Ishikawa (cell line): ENCODE data around the gene FAM163A.

ENCODE experiments used
- CEBPB ChIP-seq: IDR thresholded peaks from 2 replicates; pipeline ENCODE4 v1.6.1; 2012
- CREB1 ChIP-seq: IDR thresholded peaks from 2 replicates; pipeline ENCODE4 v1.6.1; 2012; ENCODE audit warnings: low read depth
- EGR1 ChIP-seq: IDR thresholded peaks from 2 replicates; pipeline ENCODE4 v1.6.1; 2012
- EP300 ChIP-seq: IDR thresholded peaks from 2 replicates; pipeline ENCODE4 v1.6.1; 2012; ENCODE audit warnings: borderline replicate concordance
- FOXM1 ChIP-seq: IDR thresholded peaks from 2 replicates; pipeline ENCODE4 v1.6.1; 2012; ENCODE audit warnings: low read depth, borderline replicate concordance
- MAX ChIP-seq: IDR thresholded peaks from 2 replicates; pipeline ENCODE4 v1.6.1; 2012
- NFIC ChIP-seq: IDR thresholded peaks from 2 replicates; pipeline ENCODE4 v1.6.1; 2012
- RAD21 ChIP-seq: IDR thresholded peaks from 2 replicates; pipeline ENCODE4 v1.6.1; 2012; ENCODE audit warnings: low read depth
- TAF1 ChIP-seq: IDR thresholded peaks from 2 replicates; pipeline ENCODE4 v1.6.1; 2012; ENCODE audit warnings: low read depth, mild to moderate bottlenecking
- TCF12 ChIP-seq: IDR thresholded peaks from 2 replicates; pipeline ENCODE4 v1.6.1; 2012; ENCODE audit warnings: low read depth
- TEAD4 ChIP-seq: IDR thresholded peaks from 2 replicates; pipeline ENCODE4 v1.6.1; 2012
- YY1 ChIP-seq: IDR thresholded peaks from 2 replicates; pipeline ENCODE4 v1.6.1; 2012; ENCODE audit warnings: low read depth
- ZBTB7A ChIP-seq: IDR thresholded peaks from 2 replicates; pipeline ENCODE4 v1.6.1; 2012; ENCODE audit warnings: low read depth
- TF ChIP-seq, protein P1 (sequence below): IDR thresholded peaks from 2 replicates; pipeline ENCODE4 v1.6.1; 2012; ENCODE audit warnings: low read depth, mild to moderate bottlenecking
- TF ChIP-seq, protein P2 (sequence below): IDR thresholded peaks from 2 replicates; pipeline ENCODE4 v1.6.1; 2012

The FAM163A gene

GRCh38 chr1:179803918-179804317 is 60.8 kb downstream of the FAM163A start:
- TF ChIP-seq YY1 = no peak

GRCh38 chr1:179805291-179806195 is 62.5 kb downstream of the FAM163A start:
- TF ChIP-seq TCF12 (no peak), EGR1 (no peak), YY1 (no peak), EP300 (no peak), TEAD4 (no peak), ZBTB7A (no peak), CEBPB (no peak), CREB1 (no peak), TAF1 (no peak), MAX (no peak), FOXM1 (no peak), RAD21 (no peak)
- TF ChIP-seq, protein P1, sequence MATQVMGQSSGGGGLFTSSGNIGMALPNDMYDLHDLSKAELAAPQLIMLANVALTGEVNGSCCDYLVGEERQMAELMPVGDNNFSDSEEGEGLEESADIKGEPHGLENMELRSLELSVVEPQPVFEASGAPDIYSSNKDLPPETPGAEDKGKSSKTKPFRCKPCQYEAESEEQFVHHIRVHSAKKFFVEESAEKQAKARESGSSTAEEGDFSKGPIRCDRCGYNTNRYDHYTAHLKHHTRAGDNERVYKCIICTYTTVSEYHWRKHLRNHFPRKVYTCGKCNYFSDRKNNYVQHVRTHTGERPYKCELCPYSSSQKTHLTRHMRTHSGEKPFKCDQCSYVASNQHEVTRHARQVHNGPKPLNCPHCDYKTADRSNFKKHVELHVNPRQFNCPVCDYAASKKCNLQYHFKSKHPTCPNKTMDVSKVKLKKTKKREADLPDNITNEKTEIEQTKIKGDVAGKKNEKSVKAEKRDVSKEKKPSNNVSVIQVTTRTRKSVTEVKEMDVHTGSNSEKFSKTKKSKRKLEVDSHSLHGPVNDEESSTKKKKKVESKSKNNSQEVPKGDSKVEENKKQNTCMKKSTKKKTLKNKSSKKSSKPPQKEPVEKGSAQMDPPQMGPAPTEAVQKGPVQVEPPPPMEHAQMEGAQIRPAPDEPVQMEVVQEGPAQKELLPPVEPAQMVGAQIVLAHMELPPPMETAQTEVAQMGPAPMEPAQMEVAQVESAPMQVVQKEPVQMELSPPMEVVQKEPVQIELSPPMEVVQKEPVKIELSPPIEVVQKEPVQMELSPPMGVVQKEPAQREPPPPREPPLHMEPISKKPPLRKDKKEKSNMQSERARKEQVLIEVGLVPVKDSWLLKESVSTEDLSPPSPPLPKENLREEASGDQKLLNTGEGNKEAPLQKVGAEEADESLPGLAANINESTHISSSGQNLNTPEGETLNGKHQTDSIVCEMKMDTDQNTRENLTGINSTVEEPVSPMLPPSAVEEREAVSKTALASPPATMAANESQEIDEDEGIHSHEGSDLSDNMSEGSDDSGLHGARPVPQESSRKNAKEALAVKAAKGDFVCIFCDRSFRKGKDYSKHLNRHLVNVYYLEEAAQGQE = no peak

GRCh38 chr1:179806333-179806732 is 63.2 kb downstream of the FAM163A start:
- no peak for TF ChIP-seq MAX
- TF ChIP-seq TCF12 = no peak
- TF ChIP-seq TEAD4 = no peak
- TF ChIP-seq ZBTB7A = no peak
- TF ChIP-seq EGR1 = no peak
- no peak for TF ChIP-seq EP300
- TF ChIP-seq, protein P2, sequence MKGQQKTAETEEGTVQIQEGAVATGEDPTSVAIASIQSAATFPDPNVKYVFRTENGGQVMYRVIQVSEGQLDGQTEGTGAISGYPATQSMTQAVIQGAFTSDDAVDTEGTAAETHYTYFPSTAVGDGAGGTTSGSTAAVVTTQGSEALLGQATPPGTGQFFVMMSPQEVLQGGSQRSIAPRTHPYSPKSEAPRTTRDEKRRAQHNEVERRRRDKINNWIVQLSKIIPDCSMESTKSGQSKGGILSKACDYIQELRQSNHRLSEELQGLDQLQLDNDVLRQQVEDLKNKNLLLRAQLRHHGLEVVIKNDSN = no peak
- TF ChIP-seq NFIC = no peak
- TF ChIP-seq YY1 = no peak
- TF ChIP-seq CREB1 = no peak
- TF ChIP-seq, protein P1 = no peak

- TF ChIP-seq, protein P1 = no peak
- no peak for TF ChIP-seq CEBPB
- no peak for TF ChIP-seq TEAD4
- no peak for TF ChIP-seq YY1
- TF ChIP-seq NFIC = no peak
- TF ChIP-seq MAX = no peak
- no peak for TF ChIP-seq ZBTB7A
- TF ChIP-seq CREB1 = no peak
- TF ChIP-seq FOXM1 = no peak
- TF ChIP-seq EP300 = no peak
- no peak for TF ChIP-seq EGR1
- TF ChIP-seq TCF12 = no peak
These were observed 64.2 kb downstream of the FAM163A start for GRCh38 chr1:179807291-179807690.
